Effector CD4-positive, alpha-beta T cell (primary cell): Measurements from ENCODE around the gene DOCK1. TPM values are rescaled to one million over a fixed set of nuclear protein-coding genes. Genes with fewer than 3 reads are reported as not detected.
"Not testable (repeated sequence)": the region's sequence is repeated elsewhere in the genome, so short reads cannot be mapped to it uniquely, and the experiment has no call there.

Source experiments
- DNase-seq: peaks from one replicate; pipeline ENCODE4 v3.0.0-alpha.2; 2020
- total RNA-seq: gene quantifications from one replicate; lab custom pipeline; 2026; lab: John Stamatoyannopoulos, UW

DOCK1 gene
- total RNA-seq: not detected

- no peak for DNase-seq
Observed at GRCh38 chr10:126904818-126905701, at the start of gene DOCK1. DOCK1 (plus strand) TSS chr10:126905428; CDS start chr10:126905518, 90 bp downstream.

DNA sequence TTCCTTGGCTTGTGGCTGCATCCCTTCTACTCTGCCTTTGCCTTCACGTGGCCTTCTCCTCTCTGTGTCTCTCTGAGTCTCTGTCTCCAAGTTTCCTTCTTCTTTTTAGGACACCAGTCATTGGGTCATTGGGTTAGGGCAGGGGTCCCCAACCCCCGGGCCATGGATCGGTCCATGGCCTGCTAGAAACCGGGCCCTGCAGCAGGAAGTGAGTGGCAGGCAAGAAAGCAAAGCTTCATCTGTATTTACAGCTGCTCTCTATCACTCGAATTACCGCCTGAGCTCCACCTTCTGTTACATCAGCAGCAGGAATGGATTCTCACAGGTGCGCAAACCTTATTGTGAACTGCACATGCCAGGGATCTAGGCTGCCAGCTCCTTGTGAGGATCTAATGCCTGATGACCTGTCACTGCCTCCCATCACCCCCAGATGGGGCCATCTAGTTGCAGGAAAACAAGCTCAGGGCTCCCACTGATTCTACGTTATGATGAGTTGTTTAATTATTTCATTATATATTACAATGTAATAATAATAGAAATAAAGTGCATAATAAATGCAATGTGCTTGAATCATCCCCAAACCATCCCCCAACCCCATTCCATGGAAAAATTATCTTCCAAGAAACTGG, 47.9 kb upstream of the DOCK1 start:
- no peak for DNase-seq

GRCh38 chr10:126867567-126868365, 37.5 kb upstream of the DOCK1 start:
- DNase-seq: no peak

GRCh38 chr10:126868371-126868770, 36.9 kb upstream of the DOCK1 start:
- no peak for DNase-seq

- DNase-seq: no peak
Observed at GRCh38 chr10:126872135-126872534, 33.1 kb upstream of the DOCK1 start.

- DNase-seq: no peak
Observed at GRCh38 chr10:126872768-126873167, 32.5 kb upstream of the DOCK1 start.

DNA sequence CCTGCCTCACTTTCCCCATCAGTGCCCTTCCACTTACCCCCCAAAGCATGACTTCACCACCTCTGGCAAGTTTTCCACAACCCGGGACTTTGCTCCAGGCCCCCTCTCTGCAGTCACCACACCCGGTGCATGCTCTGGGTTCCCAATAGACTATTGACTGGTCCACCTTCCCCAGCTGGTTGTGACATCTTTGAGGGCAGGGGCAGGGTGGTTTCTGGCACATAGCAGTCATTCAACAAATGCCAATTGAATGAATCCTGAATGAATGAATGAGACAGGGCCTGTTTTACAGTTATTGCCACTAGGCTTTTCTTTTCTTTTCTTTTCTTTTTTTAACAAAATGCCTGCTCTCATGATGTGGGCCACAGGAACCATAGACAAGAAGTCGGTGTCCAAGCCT, 28.8 kb upstream of the DOCK1 start:
- no peak for DNase-seq

GRCh38 chr10:126877390-126877789, 27.8 kb upstream of the DOCK1 start:
- no peak for DNase-seq

GRCh38 chr10:126878594-126878993, 26.6 kb upstream of the DOCK1 start:
- no peak for DNase-seq

DNA sequence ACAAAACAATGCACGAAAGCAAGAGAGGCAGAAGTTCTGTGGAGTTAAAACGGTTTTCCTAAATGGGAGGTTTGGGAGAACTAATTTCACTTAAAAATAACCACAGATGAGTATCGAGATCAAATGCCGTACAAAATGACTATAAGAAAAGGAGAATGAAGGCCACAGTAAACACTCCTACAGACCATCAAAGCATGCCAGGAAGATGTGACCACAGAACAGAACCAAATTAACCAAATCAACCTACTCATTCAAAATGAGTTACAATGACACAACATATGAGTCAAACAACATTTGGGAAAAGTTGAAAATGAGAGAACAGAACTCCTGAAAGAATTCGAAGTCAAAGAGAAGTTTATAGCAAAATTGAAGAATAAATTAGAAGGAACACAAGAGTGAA, 24.3 kb upstream of the DOCK1 start:
- no peak for DNase-seq

DNA sequence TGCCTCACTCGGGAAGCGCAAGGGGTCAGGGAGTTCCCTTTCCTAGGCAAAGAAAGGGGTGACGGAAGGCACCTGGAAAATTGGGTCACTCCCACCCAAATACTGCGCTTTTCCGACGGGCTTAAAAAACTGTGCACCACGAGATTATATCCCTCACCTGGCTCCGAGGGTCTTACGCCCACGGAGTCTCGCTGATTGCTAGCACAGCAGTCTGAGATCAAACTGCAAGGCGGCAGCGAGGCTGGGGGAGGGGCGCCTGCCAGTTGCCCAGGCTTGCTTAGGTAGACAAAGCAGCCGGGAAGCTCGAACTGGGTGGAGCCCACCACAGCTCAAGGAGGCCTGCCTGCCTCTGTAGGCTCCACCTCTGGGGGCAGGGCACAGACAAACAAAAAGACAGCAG, 23.2 kb upstream of the DOCK1 start:
- DNase-seq: not testable (repeated sequence)

- DNase-seq: not testable (repeated sequence)
Observed at GRCh38 chr10:126888436-126888835, 16.8 kb upstream of the DOCK1 start.

GRCh38 chr10:126889421-126889820, 15.8 kb upstream of the DOCK1 start:
- no peak for DNase-seq

GRCh38 chr10:126890797-126891196, 14.4 kb upstream of the DOCK1 start:
- DNase-seq: not testable (repeated sequence)

GRCh38 chr10:126892226-126893175, 12.7 kb upstream of the DOCK1 start:
- no peak for DNase-seq

DNA sequence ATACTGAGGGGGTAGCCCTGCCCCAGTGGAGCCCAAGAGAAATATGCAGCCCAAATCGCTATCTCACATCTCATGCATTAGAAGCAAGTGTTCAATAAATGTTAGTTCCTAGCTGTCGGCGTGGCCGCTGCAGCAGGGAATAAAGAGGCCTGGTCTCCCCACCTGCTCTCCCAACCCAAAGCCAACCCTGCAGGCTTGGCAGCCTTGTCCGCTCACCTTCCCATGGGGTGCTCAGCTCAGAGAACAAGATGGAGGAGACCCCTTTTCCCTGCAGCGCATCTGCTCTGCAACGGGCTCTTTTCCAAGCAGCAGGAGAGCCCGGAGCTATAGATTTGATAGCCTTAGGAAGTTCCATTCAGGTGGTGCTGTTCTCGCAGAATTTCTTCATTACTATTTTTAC, 12.0 kb upstream of the DOCK1 start:
- DNase-seq: no peak

DNA sequence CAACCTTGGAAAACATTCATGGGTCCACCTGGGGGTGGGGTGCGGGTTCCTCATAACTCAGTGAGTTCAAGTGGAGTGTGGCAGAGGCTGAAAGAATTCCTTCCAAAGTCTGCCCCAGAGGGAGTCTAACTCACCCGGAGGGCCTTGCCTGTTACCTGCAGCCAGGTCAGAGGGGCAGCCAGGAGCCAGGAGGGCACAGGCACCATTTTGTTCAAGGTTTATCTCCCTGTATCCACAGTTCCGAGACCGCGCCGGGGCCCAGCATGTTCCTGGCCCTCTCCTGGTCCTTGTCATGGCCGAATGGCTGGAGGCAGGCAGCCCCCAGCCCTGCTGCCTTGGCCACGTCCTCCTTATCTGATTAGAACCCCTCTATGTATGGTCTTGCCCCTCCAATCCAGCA, 11.4 kb upstream of the DOCK1 start:
- no peak for DNase-seq

DNA sequence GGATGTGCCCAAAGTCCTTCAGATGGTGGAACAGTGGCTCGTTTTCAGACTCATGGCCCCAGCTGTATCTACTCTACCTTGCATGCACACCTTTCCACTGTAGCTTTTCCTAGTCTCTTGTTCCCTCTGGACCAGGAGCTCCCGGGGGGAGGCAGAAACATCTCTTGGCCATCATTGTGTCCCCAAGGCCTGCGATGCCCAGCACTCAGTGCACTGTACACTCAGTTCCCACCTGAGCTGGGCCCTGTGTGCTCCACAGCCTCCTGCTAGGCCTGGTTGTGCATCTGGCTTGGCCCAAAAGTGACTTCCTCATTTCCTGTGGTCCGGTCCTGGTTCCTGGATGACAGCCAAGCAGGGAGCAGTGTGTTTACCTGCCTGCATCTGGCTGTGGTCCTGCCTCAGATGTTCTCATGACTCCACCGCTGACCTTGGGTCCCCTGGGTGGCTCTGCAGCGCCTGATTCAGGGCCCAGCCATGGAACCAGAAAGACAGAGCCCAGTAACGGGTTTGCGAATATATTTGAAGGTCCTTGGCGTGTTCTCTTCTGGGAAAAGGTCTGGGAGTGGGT, 9.9 kb upstream of the DOCK1 start:
- no peak for DNase-seq

DNA sequence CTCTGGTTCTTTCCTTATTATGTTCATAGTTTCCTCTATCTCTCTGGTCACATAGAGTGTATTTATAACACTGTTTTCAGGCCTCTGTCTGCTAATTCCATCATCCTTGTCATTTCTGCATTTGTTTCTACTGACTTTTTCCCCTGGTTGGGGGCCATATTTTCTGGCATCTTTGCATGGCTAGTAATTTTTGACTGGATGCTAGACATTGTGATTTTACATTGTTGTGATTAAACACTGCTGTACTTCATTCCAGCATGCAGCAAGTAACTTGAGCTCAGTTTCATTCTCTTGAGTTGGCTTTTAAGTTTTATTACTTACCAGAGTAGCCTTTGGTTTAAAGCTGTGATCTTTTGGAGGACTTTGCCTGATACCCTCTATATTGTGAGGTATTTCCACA, 6.8 kb upstream of the DOCK1 start:
- no peak for DNase-seq

DNA sequence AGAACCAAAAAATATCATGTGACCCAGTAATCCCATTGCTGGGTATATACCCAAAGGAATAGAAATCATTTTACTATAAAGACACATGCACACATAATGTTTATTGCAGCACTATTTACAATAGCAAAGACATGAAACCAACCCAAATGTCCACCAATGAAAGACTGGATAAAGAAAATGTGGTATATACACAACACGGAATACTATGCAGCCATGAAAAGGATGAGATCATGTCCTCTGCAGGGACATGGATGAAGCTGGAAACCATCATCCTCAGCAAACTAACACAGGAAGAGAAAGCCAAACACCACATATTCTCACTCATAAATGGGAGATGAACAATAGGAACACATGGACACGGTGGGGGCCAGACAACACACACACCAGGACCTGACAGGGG, 5.7 kb upstream of the DOCK1 start:
- DNase-seq: not testable (repeated sequence)

DNA sequence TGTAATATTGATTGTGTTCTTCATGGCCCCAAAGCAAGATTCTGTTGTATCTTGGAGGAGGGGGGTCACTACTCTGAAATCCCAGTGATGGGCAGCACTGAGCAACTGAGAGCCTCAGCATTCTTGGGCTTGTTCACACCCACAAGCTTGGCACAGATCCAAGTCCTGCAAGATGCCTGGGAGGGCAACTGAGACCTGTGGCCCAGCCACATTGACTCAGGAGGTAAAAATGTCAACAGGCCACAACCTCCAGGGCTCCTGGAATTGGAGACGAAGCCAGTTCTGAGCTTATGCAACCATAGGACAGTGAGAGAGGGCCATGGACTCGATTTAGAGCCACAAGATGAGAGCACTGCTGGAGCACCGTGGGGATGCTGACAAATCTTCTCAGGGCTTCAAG, 3.1 kb upstream of the DOCK1 start:
- no peak for DNase-seq
